Smooth muscle cell (in vitro differentiated cells): ENCODE results near the gene ACSL4. TPM values are rescaled to one million over a fixed set of nuclear protein-coding genes. Genes with fewer than 3 reads are reported as not detected.

Experiments used
- DNase-seq: peaks from one replicate; lab custom pipeline; 2025; ENCODE audit not compliant: unreplicated experiment; lab: John Stamatoyannopoulos, UW
- H2AFZ ChIP-seq: fragments of 200-600 bp; sonication (generic); 2 replicates; pipeline ENCODE4 v1.6.0; 2016; ENCODE audit warnings: antibody characterized with exemption, low read depth, mild to moderate bottlenecking
- H3F3A ChIP-seq: fragments of 200-600 bp; sonication (generic); 2 replicates; pipeline ENCODE4 v1.6.0; 2017; ENCODE audit warnings: antibody characterized with exemption, low read depth
- H3K27ac ChIP-seq: fragments of 200-600 bp; sonication (generic); 2 replicates; pipeline ENCODE4 v1.5.1; 2016; ENCODE audit warnings: low read depth, mild to moderate bottlenecking
- H3K27me3 ChIP-seq: fragments of 200-600 bp; sonication (generic); 2 replicates; pipeline ENCODE4 v1.6.1; 2016; ENCODE audit warnings: low read depth, mild to moderate bottlenecking
- H3K36me3 ChIP-seq: fragments of 200-600 bp; sonication (generic); 2 replicates; pipeline ENCODE4 v1.5.1; 2016; ENCODE audit warnings: low read depth
- H3K4me1 ChIP-seq: fragments of 200-600 bp; sonication (generic); 2 replicates; pipeline ENCODE4 v1.5.1; 2016; ENCODE audit warnings: low read depth
- H3K4me2 ChIP-seq: fragments of 200-600 bp; sonication (generic); 2 replicates; pipeline ENCODE4 v1.6.0; 2016; ENCODE audit warnings: mild to moderate bottlenecking
- H3K4me3 ChIP-seq: fragments of 200-600 bp; sonication (generic); 2 replicates; pipeline ENCODE4 v1.5.1; 2016; ENCODE audit warnings: mild to moderate bottlenecking
- H3K79me2 ChIP-seq: fragments of 200-600 bp; sonication (generic); 2 replicates; pipeline ENCODE4 v1.6.0; 2016; ENCODE audit warnings: low read depth, mild to moderate bottlenecking
- H3K9ac ChIP-seq: fragments of 200-600 bp; sonication (generic); 2 replicates; pipeline ENCODE4 v1.6.0; 2016; ENCODE audit warnings: low read depth
- H3K9me3 ChIP-seq: fragments of 200-600 bp; sonication (generic); replicated peaks from 2 replicates; pipeline ENCODE4 v1.5.1; 2016; ENCODE audit warnings: low read depth
- H4K20me1 ChIP-seq: fragments of 200-600 bp; sonication (generic); 2 replicates; pipeline ENCODE4 v1.6.0; 2016; ENCODE audit warnings: low read depth
- CTCF ChIP-seq: fragments of 200-600 bp; sonication (generic); IDR thresholded peaks from 2 replicates; pipeline ENCODE4 v1.5.1; 2017; ENCODE audit warnings: borderline replicate concordance, mild to moderate bottlenecking, antibody characterized with exemption; ENCODE audit not compliant: insufficient read depth, poor library complexity, severe bottlenecking
- WGBS: methylation state at CpG from one replicate; pipeline ENCODE4 v1.1.7; 2016; ENCODE audit warnings: low lambda C conversion rate; 5-methylcytosine and 5-hydroxymethylcytosine counted together
- polyA plus RNA-seq: library from polyadenylated mRNA; unstranded; fragments of >200 nt; fragmentation: Nextera tagmentation; extraction: Ambion mirVana; gene quantifications from 2 replicates; pipeline ENCODE4 v1.2.1, GENCODE V29; 2016
- total RNA-seq: library from RNA; depleted of rRNA; stranded (reverse); fragments of >200 nt; gene quantifications from 2 replicates; pipeline ENCODE4 v1.2.3, GENCODE V29; 2014

Gene ACSL4
- total and polyA plus RNA-seq, 2 experiments from 2014 or later: 15.4 to 79.0 TPM

- no peak for TF ChIP-seq CTCF
- Histone ChIP-seq H3K4me1 (no peaks in the 10 kb centered on the region), H3K27ac (no peak overlapping the region), H3K79me2 (no peaks in the 10 kb centered on the region), H3K9me3 (no peaks in the 10 kb centered on the region), H3K27me3 (no peaks in the 10 kb centered on the region), H3K36me3 (no peaks in the 10 kb centered on the region), H4K20me1 (no peaks in the 10 kb centered on the region), H3K4me3 (no peak overlapping the region), H2AFZ (no peak overlapping the region), H3F3A (no peaks in the 10 kb centered on the region), H3K4me2 (no peak overlapping the region), H3K9ac (no peak overlapping the region)
- DNase-seq: no peak
Measured at GRCh38 chrX:109740433-109740809, 7.4 kb upstream of the ACSL4 start.

DNA sequence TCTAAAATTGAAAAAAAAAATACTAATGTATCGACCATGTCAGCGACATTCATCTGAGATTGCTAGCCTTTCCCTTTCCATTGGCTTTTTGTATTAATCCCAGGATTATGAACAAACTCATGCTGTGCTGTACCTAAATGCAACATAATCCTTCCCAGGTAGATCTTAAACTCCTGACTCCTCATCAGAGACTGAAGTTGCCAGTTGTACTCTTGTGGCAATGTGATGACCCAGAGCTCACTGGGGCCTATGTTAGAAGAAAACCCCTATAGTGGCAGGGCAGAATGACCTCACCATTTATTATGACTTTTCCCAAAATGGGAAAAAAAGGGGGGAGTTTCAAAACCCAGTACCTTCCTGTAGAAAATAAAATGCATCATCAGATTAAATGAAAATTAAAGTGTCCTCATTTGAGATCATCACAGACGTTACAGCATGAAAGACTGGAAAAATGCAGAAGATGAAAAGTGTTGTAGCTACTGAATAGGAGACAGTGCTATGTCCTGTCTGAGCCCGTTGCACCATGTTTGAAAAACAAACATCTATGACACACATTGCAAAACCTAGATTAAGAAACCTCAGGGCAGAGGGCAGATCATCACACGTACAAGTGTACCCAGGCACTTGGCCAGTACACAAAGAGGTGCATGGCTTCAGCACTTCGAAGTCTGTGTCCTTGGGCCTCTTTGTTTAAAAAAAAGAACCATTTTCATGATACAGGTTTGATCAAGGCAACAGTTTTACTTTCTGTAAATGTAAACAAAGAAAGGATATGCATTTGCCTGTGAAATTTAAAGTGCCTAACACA lies 6.8 kb upstream of the ACSL4 start:
- 65% methylated on average over 6 of the region's 6 CpGs for WGBS
- no peaks in the 10 kb centered on the region for H3F3A ChIP-seq
- DNase-seq: no peak

DNA sequence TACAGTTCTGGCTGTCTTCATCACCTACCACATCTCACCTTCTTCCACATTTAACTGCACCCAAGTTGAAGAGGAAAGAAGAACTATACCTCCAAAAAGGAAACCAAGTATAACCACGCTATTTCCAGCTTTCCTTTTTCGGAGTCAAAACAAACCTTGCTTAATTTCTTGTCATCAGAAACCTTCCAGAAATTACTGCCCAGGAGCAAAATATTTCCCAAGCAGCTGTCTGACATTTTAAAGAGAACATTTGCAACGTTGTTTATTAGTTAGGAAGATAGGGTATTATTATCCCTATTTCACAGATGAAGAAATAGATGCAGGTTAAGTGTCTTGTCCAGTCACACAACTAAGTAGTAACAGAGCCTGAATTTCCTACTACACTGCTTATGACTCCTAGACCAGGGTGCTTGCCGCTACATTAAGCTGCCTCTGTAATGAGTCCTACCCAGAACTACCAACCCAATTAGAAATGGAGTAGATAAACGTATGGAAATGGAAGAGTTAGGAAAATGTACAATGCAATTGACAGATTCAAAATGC lies 2.2 kb upstream of the ACSL4 start:
- Histone ChIP-seq H3K4me2 (no peak overlapping the region), H3K9ac (no peak overlapping the region), H3K4me1 (peaks cover 7% of the 10 kb centered on the region), H3K79me2 (peaks cover 23% of the 10 kb centered on the region), H2AFZ (no peak overlapping the region), H3K36me3 (no peaks in the 10 kb centered on the region), H3K27me3 (no peaks in the 10 kb centered on the region), H3F3A (no peaks in the 10 kb centered on the region), H3K9me3 (no peaks in the 10 kb centered on the region), H3K27ac (no peak overlapping the region), H4K20me1 (no peaks in the 10 kb centered on the region), H3K4me3 (no peak overlapping the region)
- no peak for DNase-seq
- no peak for TF ChIP-seq CTCF
- 63% methylated on average over 5 of the region's 5 CpGs for WGBS

More for the DNA sequence above, 6.8 kb upstream of the ACSL4 start:
- Histone ChIP-seq H3K79me2 (no peaks in the 10 kb centered on the region), H3K9ac (no peak overlapping the region), H3K27ac (no peak overlapping the region), H4K20me1 (no peaks in the 10 kb centered on the region), H3K27me3 (no peaks in the 10 kb centered on the region), H3K4me1 (no peaks in the 10 kb centered on the region), H3K36me3 (no peaks in the 10 kb centered on the region), H3K9me3 (no peaks in the 10 kb centered on the region), H2AFZ (no peak overlapping the region), H3K4me2 (no peak overlapping the region), H3K4me3 (no peak overlapping the region)
- no peak for TF ChIP-seq CTCF
